Neutrophil (primary cell): ENCODE measurements around the gene MKX.

Experiments used
- H3K27ac ChIP-seq: fragments of 200-600 bp; sonication (generic); 2 replicates; pipeline ENCODE4 v1.5.1; 2016; ENCODE audit warnings: mild to moderate bottlenecking, moderate library complexity
- H3K27me3 ChIP-seq: fragments of 200-600 bp; sonication (generic); 2 replicates; pipeline ENCODE4 v1.6.0; 2016; ENCODE audit warnings: mild to moderate bottlenecking
- H3K36me3 ChIP-seq: fragments of 200-600 bp; sonication (generic); 2 replicates; pipeline ENCODE4 v1.5.1; 2017
- H3K4me1 ChIP-seq, 2 experiments: fragments of 200-600 bp in 1 of 2; sonication (generic) in 1 of 2; 1 replicate in 1 of 2; 2 replicates in 1 of 2; pipeline versions ENCODE4 v1.5.1 to v1.6.1; 2013 to 2016; ENCODE audit warnings: low read depth in 1 of 2, low read length in 1 of 2, mild to moderate bottlenecking in 1 of 2, moderate library complexity in 1 of 2; ENCODE audit not compliant: control insufficient read depth in 1 of 2, insufficient read depth in 1 of 2
- H3K4me3 ChIP-seq, 2 experiments: fragments of 200-600 bp in 1 of 2; sonication (generic) in 1 of 2; 1 replicate in 1 of 2; 2 replicates in 1 of 2; pipeline ENCODE4 v1.5.1; 2013 to 2016; ENCODE audit warnings: low read depth in 1 of 2, low read length in 1 of 2, mild to moderate bottlenecking in 1 of 2, moderate library complexity in 1 of 2
- H3K9me3 ChIP-seq: fragments of 200-600 bp; sonication (generic); 2 replicates; pipeline ENCODE4 v1.5.1; 2016
- CTCF ChIP-seq: fragments of 200-600 bp; sonication (generic); IDR thresholded peaks from 2 replicates; pipeline ENCODE4 v1.5.1; 2016; ENCODE audit warnings: antibody characterized with exemption

Gene MKX

GRCh38 chr10:27759483-27760272 is 14.1 kb upstream of the MKX start:
- H3K9me3 ChIP-seq, result no peaks in the 10 kb centered on the region
- no peak overlapping the region for H3K27ac ChIP-seq
- no peaks in the 10 kb centered on the region for H3K27me3 ChIP-seq
- no peak overlapping the region for H3K4me3 ChIP-seq
- no peak for TF ChIP-seq CTCF
- no peaks in the 10 kb centered on the region for H3K36me3 ChIP-seq
- H3K4me1 ChIP-seq, result peaks cover 0 to 8% of the 10 kb centered on the region in 2 experiments

GRCh38 chr10:27752673-27753237 is 7.1 kb upstream of the MKX start:
- Histone ChIP-seq H3K36me3 (no peaks in the 10 kb centered on the region), H3K4me1 (peaks cover 0 to 24% of the 10 kb centered on the region in 2 experiments), H3K27me3 (peaks cover 23% of the 10 kb centered on the region), H3K27ac (no peak overlapping the region), H3K9me3 (no peaks in the 10 kb centered on the region), H3K4me3 (no peak overlapping the region)
- no peak for TF ChIP-seq CTCF

GRCh38 chr10:27748601-27749000 is 3.0 kb upstream of the MKX start:
- Histone ChIP-seq H3K9me3 (no peaks in the 10 kb centered on the region), H3K4me1 (peaks cover 32 to 42% of the 10 kb centered on the region in 2 experiments), H3K36me3 (no peaks in the 10 kb centered on the region), H3K27me3 (peaks cover 65% of the 10 kb centered on the region), H3K4me3 (no peak overlapping the region), H3K27ac (no peak overlapping the region)
- no peak for TF ChIP-seq CTCF

- no peaks in the 10 kb centered on the region for H3K36me3 ChIP-seq
- H3K4me1 ChIP-seq, result peaks cover 45 to 55% of the 10 kb centered on the region in 2 experiments
- no peak for TF ChIP-seq CTCF
- H3K27me3 ChIP-seq, result peaks cover 80% of the 10 kb centered on the region
- H3K9me3 ChIP-seq, result no peaks in the 10 kb centered on the region
- no peak overlapping the region for H3K4me3 ChIP-seq
- H3K27ac ChIP-seq, result no peak overlapping the region
These were observed 1.5 kb upstream of the MKX start for GRCh38 chr10:27747096-27747451.

- Histone ChIP-seq H3K36me3 (no peaks in the 10 kb centered on the region), H3K9me3 (no peaks in the 10 kb centered on the region), H3K27ac (no peak overlapping the region), H3K4me1 (peaks cover 50 to 60% of the 10 kb centered on the region in 2 experiments), H3K27me3 (peaks cover 86% of the 10 kb centered on the region), H3K4me3 (peak overlapping the region in 1 of 2 experiments; percentile 74)
- TF ChIP-seq CTCF, result no peak
These were observed 927 bp upstream of the MKX start for GRCh38 chr10:27746397-27747095.
